Breast epithelium (tissue), 4 donors: ENCODE results near the gene TJP1. TPM values are rescaled to one million over a fixed set of nuclear protein-coding genes. Genes with fewer than 3 reads are reported as not detected.

Experiments
- DNase-seq, 2 donors: peaks; one replicate each; pipeline ENCODE4 v3.0.0-alpha.2; 2019; ENCODE audit warnings: low spot score in 2 of 2
- H3K27ac ChIP-seq, 2 donors: fragments of 200-600 bp; sonication (generic) in 1 of 2; one replicate each; pipeline ENCODE4 v1.5.1; 2016 to 2019; ENCODE audit warnings: mild to moderate bottlenecking in 1 of 2
- H3K27me3 ChIP-seq, 2 donors: fragments of 200-600 bp; sonication (generic) in 1 of 2; one replicate each; pipeline versions ENCODE4 v1.5.1 to v1.6.0; 2017 to 2019; ENCODE audit warnings: control low read depth in 1 of 2, mild to moderate bottlenecking in 1 of 2
- H3K36me3 ChIP-seq: fragments of 200-600 bp; one replicate; pipeline ENCODE4 v1.5.1; 2019
- H3K4me1 ChIP-seq, 2 donors: fragments of 200-600 bp; sonication (generic); one replicate each; pipeline ENCODE4 v1.5.1; 2016 to 2019; ENCODE audit warnings: control low read depth in 1 of 2
- H3K4me3 ChIP-seq, 3 donors: fragments of 200-600 bp; sonication (generic); 1 replicate in 2 of 3; 2 replicates in 1 of 3; pipeline ENCODE4 v1.5.1; 2016 to 2019; ENCODE audit warnings: mild to moderate bottlenecking in 3 of 3, moderate library complexity in 2 of 3
- H3K9me3 ChIP-seq, 2 donors: fragments of 200-600 bp; sonication (generic) in 1 of 2; one replicate each; pipeline ENCODE4 v1.5.1; 2016 to 2019; ENCODE audit warnings: control low read depth in 1 of 2
- POLR2A ChIP-seq: fragments of 450-650 bp; IDR thresholded peaks from one replicate; pipeline ENCODE4 v1.6.1; 2016; ENCODE audit warnings: antibody characterized with exemption, mild to moderate bottlenecking, moderate library complexity
- POLR2AphosphoS5 ChIP-seq, 3 donors: sonication (generic); formaldehyde crosslinking; IDR thresholded peaks; one replicate each; pipeline ENCODE4 v1.6.1; 2017; ENCODE audit warnings: antibody characterized with exemption in 3 of 3
- intact Hi-C: fragments of 100-400 bp; cut with DNase I; formaldehyde crosslinking; loops from one replicate; pipeline ENCODE4 v1.15.1; 2023; ENCODE audit warnings: low total_unique reads
- total RNA-seq, 3 donors: library from RNA; depleted of rRNA; stranded (reverse); fragments of >200 nt; gene quantifications; one replicate each; pipeline ENCODE4 v1.1.0, GENCODE V29; 2016
- TF ChIP-seq, protein P1 (sequence below), 3 donors: fragments of 450-650 bp; IDR thresholded peaks; one replicate each; pipeline ENCODE4 v1.5.1; 2016 to 2017; ENCODE audit warnings: antibody characterized with exemption in 3 of 3, mild to moderate bottlenecking in 3 of 3, moderate library complexity in 3 of 3

Gene TJP1
- total RNA-seq, 3 donors from 2014 or later = 92.8 to 101 (median 97.2) TPM

DNA sequence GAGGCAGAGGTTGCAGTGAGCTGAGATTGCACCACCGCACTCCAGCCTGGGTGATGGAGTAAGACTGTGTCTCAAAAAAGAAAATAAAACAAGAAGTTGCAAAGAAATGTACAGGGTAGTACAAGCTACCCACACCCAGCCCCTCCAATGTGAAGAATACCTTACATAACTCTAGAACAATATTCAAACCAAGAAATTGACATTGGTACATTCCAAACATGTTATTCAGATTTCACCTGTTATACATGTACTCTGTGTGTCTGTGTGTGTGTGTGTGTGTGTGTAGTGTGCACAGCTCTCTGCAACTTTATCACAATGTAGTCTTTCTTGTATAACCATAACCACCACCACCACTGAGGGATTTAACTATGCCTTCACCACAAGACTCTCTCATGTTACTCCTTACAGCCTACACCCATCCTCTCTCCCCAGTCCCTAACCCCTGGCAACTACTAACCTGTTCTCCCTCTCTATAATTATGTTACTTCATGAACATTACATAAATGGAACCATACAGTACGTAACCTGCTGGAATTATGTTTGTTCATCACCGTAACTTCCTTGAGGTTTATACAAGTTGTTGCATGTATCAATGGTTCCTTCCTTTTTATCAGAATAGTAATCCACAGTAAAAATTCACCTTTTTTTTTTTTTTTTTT lies 16.2 kb upstream of the TJP1 start:
- H3K27ac ChIP-seq = no peak overlapping the region
- no peaks in the 10 kb centered on the region for H3K9me3 ChIP-seq
- H3K36me3 ChIP-seq = no peaks in the 10 kb centered on the region
- no peaks in the 10 kb centered on the region for H3K27me3 ChIP-seq
- no peak overlapping the region for H3K4me3 ChIP-seq
- TF ChIP-seq, protein P1, sequence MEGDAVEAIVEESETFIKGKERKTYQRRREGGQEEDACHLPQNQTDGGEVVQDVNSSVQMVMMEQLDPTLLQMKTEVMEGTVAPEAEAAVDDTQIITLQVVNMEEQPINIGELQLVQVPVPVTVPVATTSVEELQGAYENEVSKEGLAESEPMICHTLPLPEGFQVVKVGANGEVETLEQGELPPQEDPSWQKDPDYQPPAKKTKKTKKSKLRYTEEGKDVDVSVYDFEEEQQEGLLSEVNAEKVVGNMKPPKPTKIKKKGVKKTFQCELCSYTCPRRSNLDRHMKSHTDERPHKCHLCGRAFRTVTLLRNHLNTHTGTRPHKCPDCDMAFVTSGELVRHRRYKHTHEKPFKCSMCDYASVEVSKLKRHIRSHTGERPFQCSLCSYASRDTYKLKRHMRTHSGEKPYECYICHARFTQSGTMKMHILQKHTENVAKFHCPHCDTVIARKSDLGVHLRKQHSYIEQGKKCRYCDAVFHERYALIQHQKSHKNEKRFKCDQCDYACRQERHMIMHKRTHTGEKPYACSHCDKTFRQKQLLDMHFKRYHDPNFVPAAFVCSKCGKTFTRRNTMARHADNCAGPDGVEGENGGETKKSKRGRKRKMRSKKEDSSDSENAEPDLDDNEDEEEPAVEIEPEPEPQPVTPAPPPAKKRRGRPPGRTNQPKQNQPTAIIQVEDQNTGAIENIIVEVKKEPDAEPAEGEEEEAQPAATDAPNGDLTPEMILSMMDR (IDR thresholded peaks at IDR 0.05) = no peak
- no peak for TF ChIP-seq POLR2A
- no peak for TF ChIP-seq POLR2AphosphoS5 (IDR thresholded peaks at IDR 0.05)
- no peak for DNase-seq
- intact Hi-C loops = no loop called here
- no peaks in the 10 kb centered on the region for H3K4me1 ChIP-seq

GRCh38 chr15:29835301-29835700 lies 13.0 kb upstream of the TJP1 start:
- no peaks in the 10 kb centered on the region for H3K4me1 ChIP-seq
- TF ChIP-seq POLR2A (no peak), POLR2AphosphoS5 (IDR thresholded peaks at IDR 0.05) (no peak)
- TF ChIP-seq, protein P1 (IDR thresholded peaks at IDR 0.05) = no peak
- no peak for DNase-seq
- no peaks in the 10 kb centered on the region for H3K9me3 ChIP-seq
- no peaks in the 10 kb centered on the region for H3K36me3 ChIP-seq
- intact Hi-C loops = no loop called here
- H3K4me3 ChIP-seq = no peak overlapping the region
- H3K27ac ChIP-seq = no peak overlapping the region
- H3K27me3 ChIP-seq = no peaks in the 10 kb centered on the region

GRCh38 chr15:29832709-29833108 lies 10.4 kb upstream of the TJP1 start:
- DNase-seq = no peak
- H3K27ac ChIP-seq = no peak overlapping the region
- H3K36me3 ChIP-seq = no peaks in the 10 kb centered on the region
- no peaks in the 10 kb centered on the region for H3K4me1 ChIP-seq
- H3K27me3 ChIP-seq = no peaks in the 10 kb centered on the region
- H3K9me3 ChIP-seq = no peaks in the 10 kb centered on the region
- no peak overlapping the region for H3K4me3 ChIP-seq
- intact Hi-C loops = no loop called here
- TF ChIP-seq POLR2A = no peak
- TF ChIP-seq, protein P1 (IDR thresholded peaks at IDR 0.05) = no peak
- TF ChIP-seq POLR2AphosphoS5 (IDR thresholded peaks at IDR 0.05) = no peak

GRCh38 chr15:29826908-29827820 lies 4.9 kb upstream of the TJP1 start:
- Histone ChIP-seq H3K9me3 (no peaks in the 10 kb centered on the region), H3K4me3 (no peak overlapping the region), H3K4me1 (no peaks in the 10 kb centered on the region), H3K27ac (no peak overlapping the region), H3K27me3 (no peaks in the 10 kb centered on the region), H3K36me3 (no peaks in the 10 kb centered on the region)
- no peak for DNase-seq
- intact Hi-C loops = no loop called here
- TF ChIP-seq, protein P1 (IDR thresholded peaks at IDR 0.05) = no peak
- TF ChIP-seq POLR2A = no peak
- no peak for TF ChIP-seq POLR2AphosphoS5 (IDR thresholded peaks at IDR 0.05)

DNA sequence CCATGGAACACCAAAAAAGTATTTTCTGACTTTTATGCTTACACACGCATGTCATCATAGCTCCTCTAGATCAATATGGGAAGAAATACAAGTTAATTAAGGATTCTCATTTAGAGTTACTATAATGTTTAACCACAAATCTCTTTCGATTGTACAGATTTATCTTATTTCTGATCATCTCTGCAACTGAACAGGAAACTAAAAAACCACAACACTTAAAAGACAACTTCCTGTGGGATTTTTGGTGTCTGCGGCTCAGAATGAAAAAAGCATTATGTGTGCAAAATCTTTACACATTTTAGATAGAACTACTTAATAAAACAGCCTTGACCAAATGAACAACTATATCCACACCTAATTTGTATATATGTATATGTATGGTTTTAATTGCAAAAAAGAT lies 3.0 kb upstream of the TJP1 start:
- no peak overlapping the region for H3K4me3 ChIP-seq
- H3K4me1 ChIP-seq = no peaks in the 10 kb centered on the region
- TF ChIP-seq, protein P1 (IDR thresholded peaks at IDR 0.05) = no peak
- TF ChIP-seq POLR2A (no peak), POLR2AphosphoS5 (IDR thresholded peaks at IDR 0.05) (no peak)
- H3K27ac ChIP-seq = no peak overlapping the region
- no peaks in the 10 kb centered on the region for H3K9me3 ChIP-seq
- no peak for DNase-seq
- intact Hi-C loops = no loop called here
- H3K27me3 ChIP-seq = no peaks in the 10 kb centered on the region
- H3K36me3 ChIP-seq = no peaks in the 10 kb centered on the region
